H54 (cell line): ENCODE measurements around the gene SLC5A1.
"Not testable (repeated sequence)": the region's sequence is repeated elsewhere in the genome, so short reads cannot be mapped to it uniquely, and the experiment has no call there.

Experiments
- DNase-seq: peaks from one replicate; pipeline ENCODE4 v3.0.0; 2011; ENCODE audit warnings: low spot score, mixed read lengths; ENCODE audit not compliant: insufficient read length
- FAIRE-seq: peaks from 3 replicates; lab custom pipeline; 2011; peaks lifted over from hg19 to GRCh38; lab: Jason Lieb, UNC
- POLR2A ChIP-seq: IDR thresholded peaks from 2 replicates; pipeline ENCODE4 v1.6.1; 2011; ENCODE audit warnings: low read depth, mild to moderate bottlenecking, low read length

The SLC5A1 gene

DNA sequence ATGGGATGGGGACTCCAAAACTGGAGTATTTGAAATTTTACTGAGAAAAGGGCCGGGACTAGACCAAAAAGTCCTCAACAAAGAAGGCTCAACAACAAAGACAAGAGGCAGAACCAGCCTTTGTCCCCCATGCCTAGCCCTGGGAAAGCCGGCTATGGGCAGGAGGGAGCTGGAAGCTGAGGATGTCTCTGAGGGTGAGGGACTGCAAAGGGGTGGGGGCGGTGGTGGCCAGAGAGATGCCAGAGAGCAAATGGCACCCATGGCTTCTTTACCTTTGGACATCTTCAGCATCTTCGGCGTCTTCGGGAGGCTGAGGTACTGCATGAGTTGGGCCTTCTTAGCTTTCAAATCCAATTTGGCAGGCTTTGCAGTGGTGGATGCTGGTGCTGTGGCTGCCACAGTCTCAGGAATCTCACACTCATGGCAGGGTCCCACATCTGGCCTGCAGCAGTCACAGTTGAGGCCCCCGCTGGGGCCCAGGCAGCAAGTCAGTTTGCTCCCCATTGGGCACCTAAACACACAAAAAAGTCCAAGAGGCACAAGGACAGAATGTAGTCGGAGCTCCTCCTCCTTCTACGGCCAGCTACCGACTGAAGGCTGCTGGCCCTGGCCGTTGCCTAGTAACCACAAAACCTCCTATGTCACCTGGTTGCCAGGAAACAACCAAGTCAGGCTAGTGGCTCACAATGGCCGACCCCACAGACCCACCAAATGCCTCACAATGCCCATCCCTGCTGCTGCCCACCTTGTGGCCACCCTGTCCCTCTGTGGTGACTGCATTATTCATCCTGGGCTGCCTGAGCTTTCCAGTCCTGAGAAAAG lies 115.9 kb downstream of the SLC5A1 start, which contains the start of gene C22orf42:
Gene C22orf42, minus strand, starts transcription at position 592 of the 822 bp plus-strand sequence. Its CDS starts 88 bp downstream, at position 504.
- FAIRE-seq (no peak), DNase-seq (no peak)
- no peak for TF ChIP-seq POLR2A

DNA sequence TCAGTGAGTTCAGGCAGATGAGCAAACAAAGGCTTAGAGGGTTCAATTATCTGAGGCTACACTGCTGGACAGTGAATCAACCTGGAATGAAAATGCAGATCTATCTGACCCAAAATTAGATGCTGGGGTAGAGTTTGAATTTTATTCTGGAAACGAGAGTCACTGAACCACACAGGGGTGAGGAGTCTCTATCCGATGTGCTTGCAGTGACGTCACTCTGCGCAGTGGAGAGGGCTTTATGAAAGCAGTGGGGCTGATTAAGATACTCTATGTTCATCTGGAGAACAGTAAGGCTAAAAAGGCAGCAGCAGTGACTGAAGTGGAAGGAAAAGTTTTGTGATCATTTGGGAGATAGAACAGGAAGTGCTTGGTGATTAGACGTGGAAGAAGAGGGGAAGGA lies 117.3 kb downstream of the SLC5A1 start:
- not testable (repeated sequence) for FAIRE-seq, DNase-seq
